KMS-11 (cell line): ENCODE data around the gene SLC26A8.

Experiments used
- H2AFZ ChIP-seq: fragments of 200-600 bp; sonication (generic); 2 replicates; pipeline ENCODE4 v1.6.1; 2016; ENCODE audit warnings: antibody characterized with exemption, mixed run types, low read depth
- H3K27ac ChIP-seq: fragments of 200-600 bp; sonication (generic); 2 replicates; pipeline ENCODE4 v1.6.1; 2016; ENCODE audit warnings: mild to moderate bottlenecking, mixed run types
- H3K27me3 ChIP-seq: fragments of 200-600 bp; sonication (generic); 2 replicates; pipeline ENCODE4 v1.6.1; 2017; ENCODE audit warnings: mild to moderate bottlenecking, low read depth, mixed run types, moderate library complexity; ENCODE audit not compliant: insufficient read depth
- H3K36me3 ChIP-seq: fragments of 200-600 bp; sonication (generic); 2 replicates; pipeline ENCODE4 v1.6.1; 2017; ENCODE audit warnings: mild to moderate bottlenecking, mixed run types; ENCODE audit not compliant: insufficient read depth
- H3K4me1 ChIP-seq: fragments of 200-600 bp; sonication (generic); 2 replicates; pipeline ENCODE4 v1.6.1; 2016; ENCODE audit warnings: mild to moderate bottlenecking, low read depth, mixed run types; ENCODE audit not compliant: poor library complexity, severe bottlenecking
- H3K4me2 ChIP-seq: fragments of 200-600 bp; sonication (generic); 2 replicates; pipeline ENCODE4 v1.7.0; 2016; ENCODE audit warnings: mild to moderate bottlenecking, mixed run types
- H3K4me3 ChIP-seq: fragments of 200-600 bp; sonication (generic); IDR thresholded peaks from 2 replicates; pipeline ENCODE4 v1.6.1; 2017; ENCODE audit warnings: low read depth, low read length, mixed read lengths; ENCODE audit not compliant: insufficient read depth
- H3K79me2 ChIP-seq: fragments of 200-600 bp; sonication (generic); 2 replicates; pipeline ENCODE4 v1.6.1; 2016; ENCODE audit warnings: low read depth, mixed run types; ENCODE audit not compliant: insufficient read depth
- H3K9ac ChIP-seq: fragments of 200-600 bp; sonication (generic); 2 replicates; pipeline ENCODE4 v1.6.1; 2016; ENCODE audit warnings: mild to moderate bottlenecking, mixed run types
- H4K20me1 ChIP-seq: fragments of 200-600 bp; sonication (generic); 2 replicates; pipeline ENCODE4 v1.6.1; 2016; ENCODE audit warnings: mild to moderate bottlenecking, mixed run types; ENCODE audit not compliant: insufficient read depth
- CTCF ChIP-seq: fragments of 200-600 bp; sonication (generic); conservative IDR thresholded peaks from 2 replicates; pipeline ENCODE4 v1.6.1; 2017; ENCODE audit warnings: low read depth, mild to moderate bottlenecking, antibody characterized with exemption, low read length, moderate library complexity, mixed read lengths

Gene SLC26A8

DNA sequence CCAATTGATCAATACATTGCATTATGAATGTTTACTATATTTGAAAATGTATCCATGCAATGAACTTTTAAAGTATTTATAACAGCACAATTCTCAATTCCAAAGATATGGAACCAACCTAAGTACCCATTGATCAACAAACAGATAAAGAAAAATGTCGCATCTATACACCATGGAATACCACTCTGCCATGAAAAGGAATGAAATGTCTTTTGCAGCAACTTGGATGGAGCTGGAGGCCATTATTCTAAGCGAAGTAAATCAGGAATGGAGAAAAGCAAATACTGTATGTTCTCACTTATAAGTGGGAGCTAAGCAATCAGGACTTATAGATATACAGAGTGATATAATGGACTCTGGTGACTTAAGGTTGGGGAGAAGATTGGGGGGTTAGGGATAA lies 126.4 kb downstream of the SLC26A8 start:
- no peak overlapping the region for H3K4me3 ChIP-seq
- peaks cover 89% of the 10 kb centered on the region for H3K79me2 ChIP-seq
- H3K27ac ChIP-seq, result no peak overlapping the region
- H4K20me1 ChIP-seq, result peaks cover 4% of the 10 kb centered on the region; the same call in 1 of the 2 replicates
- no peak for TF ChIP-seq CTCF
- no peak overlapping the region for H3K4me2 ChIP-seq
- no peaks in the 10 kb centered on the region for H3K27me3 ChIP-seq
- H3K9ac ChIP-seq, result no peak overlapping the region
- H3K4me1 ChIP-seq, result no peaks in the 10 kb centered on the region
- H3K36me3 ChIP-seq, result no peaks in the 10 kb centered on the region; the same call in 1 of the 2 replicates
- H2AFZ ChIP-seq, result no peak overlapping the region

GRCh38 chr6:35897486-35897885 lies 127.0 kb downstream of the SLC26A8 start:
- Histone ChIP-seq H3K79me2 (peaks cover 89% of the 10 kb centered on the region), H3K9ac (no peak overlapping the region), H4K20me1 (peaks cover 4% of the 10 kb centered on the region; the same call in 1 of the 2 replicates), H3K36me3 (no peaks in the 10 kb centered on the region; the same call in 1 of the 2 replicates), H3K4me3 (no peak overlapping the region), H3K27ac (no peak overlapping the region), H3K4me1 (no peaks in the 10 kb centered on the region), H2AFZ (no peak overlapping the region), H3K4me2 (no peak overlapping the region), H3K27me3 (no peaks in the 10 kb centered on the region)
- TF ChIP-seq CTCF, result no peak

- TF ChIP-seq CTCF, result no peak
- H3K9ac ChIP-seq, result no peak overlapping the region
- no peak overlapping the region for H2AFZ ChIP-seq
- H3K27ac ChIP-seq, result no peak overlapping the region
- no peaks in the 10 kb centered on the region for H3K4me1 ChIP-seq
- peaks cover 91% of the 10 kb centered on the region for H3K79me2 ChIP-seq
- H3K27me3 ChIP-seq, result no peaks in the 10 kb centered on the region
- no peak overlapping the region for H3K4me3 ChIP-seq
- no peaks in the 10 kb centered on the region; the same call in 1 of the 2 replicates for H3K36me3 ChIP-seq
- peaks cover 4% of the 10 kb centered on the region; the same call in 1 of the 2 replicates for H4K20me1 ChIP-seq
- H3K4me2 ChIP-seq, result no peak overlapping the region
Measured at GRCh38 chr6:35897036-35897435, 127.4 kb downstream of the SLC26A8 start.

GRCh38 chr6:35896228-35896627 lies 128.2 kb downstream of the SLC26A8 start:
- H3K79me2 ChIP-seq, result peaks cover 87% of the 10 kb centered on the region
- no peaks in the 10 kb centered on the region for H3K4me1 ChIP-seq
- no peak overlapping the region for H3K4me2 ChIP-seq
- no peaks in the 10 kb centered on the region for H3K27me3 ChIP-seq
- H3K27ac ChIP-seq, result no peak overlapping the region
- no peak overlapping the region for H3K4me3 ChIP-seq
- H2AFZ ChIP-seq, result no peak overlapping the region
- H4K20me1 ChIP-seq, result peaks cover 4% of the 10 kb centered on the region; the same call in 1 of the 2 replicates
- no peak for TF ChIP-seq CTCF
- H3K36me3 ChIP-seq, result no peaks in the 10 kb centered on the region; the same call in 1 of the 2 replicates
- H3K9ac ChIP-seq, result no peak overlapping the region
